Astrocyte of the cerebellum (primary cell): Measurements from ENCODE around the gene WNT6.

Experiments used
- DNase-seq: peaks from one replicate; pipeline ENCODE4 v3.0.0-alpha.2; 2011; ENCODE audit warnings: low read depth
- H3K4me3 ChIP-seq: 2 replicates; pipeline ENCODE4 v1.5.1; 2011; ENCODE audit warnings: mild to moderate bottlenecking, low read depth, low read length, moderate library complexity
- in situ Hi-C: cut with HindIII; loops from 2 replicates; pipeline ENCODE4 v1.10.0; 2017; ENCODE audit warnings: low sequenced_read_pairs
- TF ChIP-seq, protein P1 (sequence below): IDR thresholded peaks from 2 replicates; pipeline ENCODE4 v1.5.1; 2012; ENCODE audit warnings: low read length, low read depth, moderate library complexity, mild to moderate bottlenecking; ENCODE audit errors: missing control alignments

Gene WNT6

DNA sequence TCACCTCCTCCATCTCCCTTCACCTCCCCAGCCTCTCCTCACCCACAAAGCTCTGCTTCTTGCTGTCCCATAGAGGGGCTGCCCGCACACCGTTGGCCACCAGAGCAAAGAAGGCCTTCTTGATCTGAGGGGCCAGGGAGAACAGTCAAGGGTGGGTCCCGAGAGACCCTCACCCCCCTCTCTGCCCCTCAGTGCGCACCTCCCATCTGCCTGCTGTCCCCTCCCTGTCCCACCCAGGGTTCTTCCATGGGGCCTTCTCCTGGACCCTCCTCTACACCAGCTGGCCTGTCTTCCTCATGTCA, 31.2 kb upstream of the WNT6 start:
- TF ChIP-seq, protein P1, sequence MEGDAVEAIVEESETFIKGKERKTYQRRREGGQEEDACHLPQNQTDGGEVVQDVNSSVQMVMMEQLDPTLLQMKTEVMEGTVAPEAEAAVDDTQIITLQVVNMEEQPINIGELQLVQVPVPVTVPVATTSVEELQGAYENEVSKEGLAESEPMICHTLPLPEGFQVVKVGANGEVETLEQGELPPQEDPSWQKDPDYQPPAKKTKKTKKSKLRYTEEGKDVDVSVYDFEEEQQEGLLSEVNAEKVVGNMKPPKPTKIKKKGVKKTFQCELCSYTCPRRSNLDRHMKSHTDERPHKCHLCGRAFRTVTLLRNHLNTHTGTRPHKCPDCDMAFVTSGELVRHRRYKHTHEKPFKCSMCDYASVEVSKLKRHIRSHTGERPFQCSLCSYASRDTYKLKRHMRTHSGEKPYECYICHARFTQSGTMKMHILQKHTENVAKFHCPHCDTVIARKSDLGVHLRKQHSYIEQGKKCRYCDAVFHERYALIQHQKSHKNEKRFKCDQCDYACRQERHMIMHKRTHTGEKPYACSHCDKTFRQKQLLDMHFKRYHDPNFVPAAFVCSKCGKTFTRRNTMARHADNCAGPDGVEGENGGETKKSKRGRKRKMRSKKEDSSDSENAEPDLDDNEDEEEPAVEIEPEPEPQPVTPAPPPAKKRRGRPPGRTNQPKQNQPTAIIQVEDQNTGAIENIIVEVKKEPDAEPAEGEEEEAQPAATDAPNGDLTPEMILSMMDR: no peak
- no peak overlapping the region for H3K4me3 ChIP-seq
- no peak for DNase-seq
- in situ Hi-C loops: no loop called here

DNA sequence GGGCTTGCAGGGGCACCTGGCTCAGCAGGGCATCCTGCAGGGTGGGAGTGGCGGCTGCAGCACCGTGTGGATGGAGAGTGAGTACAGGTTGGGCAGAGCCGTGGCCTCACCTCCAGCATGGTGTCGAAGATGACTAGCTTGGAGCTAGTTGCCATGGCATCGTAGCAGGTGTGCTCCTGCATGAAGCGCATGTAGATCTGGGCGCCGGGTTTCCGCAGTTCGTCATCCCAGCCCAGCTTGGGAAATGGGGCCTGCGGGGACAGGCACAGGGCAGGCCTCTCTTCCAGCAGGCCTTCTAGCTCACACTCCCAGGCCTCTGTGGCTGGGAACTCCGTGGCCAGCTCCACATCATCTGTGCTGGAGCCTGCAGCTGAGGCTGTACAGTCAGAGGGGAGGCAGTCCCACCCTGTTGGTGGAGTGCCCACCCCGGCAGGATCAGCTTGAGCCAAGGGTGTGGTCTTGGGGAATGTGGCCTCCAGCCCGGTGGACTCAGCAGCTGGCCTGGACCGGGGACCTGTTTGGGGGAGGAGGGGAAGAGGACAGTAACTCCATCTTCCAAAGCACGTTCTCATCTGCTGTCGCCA, 29.6 kb upstream of the WNT6 start:
- H3K4me3 ChIP-seq: no peak overlapping the region
- no peak for DNase-seq
- in situ Hi-C loops: no loop called here
- TF ChIP-seq, protein P1: no peak

DNA sequence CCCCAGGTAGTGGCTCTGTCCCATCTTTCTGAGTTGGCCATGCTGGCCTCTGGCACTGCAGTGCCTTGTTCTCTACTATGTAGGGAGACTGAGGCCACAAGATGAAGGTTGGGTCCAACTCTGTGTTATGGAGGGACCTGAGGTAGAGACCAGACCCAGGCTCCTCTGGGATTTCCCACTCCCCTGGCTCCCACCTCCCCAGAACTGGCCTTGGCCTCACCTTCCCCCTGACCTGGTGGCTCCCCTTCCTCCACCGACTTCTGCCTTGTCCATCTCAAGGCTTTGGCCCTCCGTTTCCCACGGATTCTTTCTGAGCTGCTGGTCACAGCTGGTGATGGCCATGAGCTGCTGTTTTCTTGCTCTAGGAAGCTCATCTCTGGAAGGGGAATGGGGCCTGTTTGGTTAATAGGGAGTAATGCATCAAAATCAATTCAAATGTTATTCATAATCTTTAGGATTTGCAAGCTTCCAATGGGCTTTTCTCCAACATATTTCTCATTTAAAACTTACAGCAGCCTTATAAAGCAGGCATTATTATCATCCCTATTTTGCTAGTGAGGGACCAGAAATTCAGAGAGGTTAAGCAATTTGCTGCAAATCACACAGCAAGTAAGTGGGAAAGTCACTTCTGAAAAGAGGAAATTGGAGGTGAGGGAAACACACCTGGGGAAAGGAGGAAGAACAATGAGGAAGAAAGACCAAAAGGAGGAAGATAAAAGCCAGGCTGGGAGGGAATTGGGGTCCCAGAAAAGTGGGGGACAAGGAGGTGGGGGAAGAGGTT, 28.9 kb upstream of the WNT6 start:
- TF ChIP-seq, protein P1: no peak
- no peak overlapping the region for H3K4me3 ChIP-seq
- in situ Hi-C loops: no loop called here
- DNase-seq: no peak

DNA sequence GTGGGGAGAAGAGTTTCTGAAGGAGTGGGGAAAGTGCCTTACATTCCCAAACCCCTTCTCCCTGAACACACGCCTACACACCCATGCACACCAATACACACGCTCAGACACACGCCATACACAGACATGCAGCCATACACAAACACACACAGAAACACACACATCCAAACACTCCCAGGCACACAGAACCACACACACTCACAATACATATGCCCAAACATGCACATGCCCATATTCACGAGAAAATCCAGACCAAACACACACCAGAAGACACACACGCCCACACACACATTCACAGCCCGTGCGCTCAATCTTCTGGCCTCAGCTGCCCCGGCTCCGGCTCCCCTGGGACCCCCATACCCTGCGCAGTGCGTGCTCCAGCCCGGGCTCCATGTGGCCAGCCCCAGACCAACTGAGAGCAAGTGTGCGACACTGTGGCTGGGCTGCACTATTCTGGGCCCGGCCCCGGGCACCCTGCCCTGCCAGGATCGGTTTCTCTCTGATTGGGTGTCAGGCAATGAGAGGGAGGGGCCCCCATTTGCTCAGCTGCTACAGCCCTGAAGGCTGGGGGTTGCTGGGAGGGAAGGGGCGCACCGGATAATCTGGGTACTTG, 28.1 kb upstream of the WNT6 start, which contains the start of gene PRKAG3:
Gene PRKAG3, minus strand, starts transcription at position 426 of the 613 bp plus-strand sequence.
- TF ChIP-seq, protein P1: no peak
- DNase-seq: no peak
- in situ Hi-C loops: no loop called here
- no peak within 1 kb of the TSS for H3K4me3 ChIP-seq

DNA sequence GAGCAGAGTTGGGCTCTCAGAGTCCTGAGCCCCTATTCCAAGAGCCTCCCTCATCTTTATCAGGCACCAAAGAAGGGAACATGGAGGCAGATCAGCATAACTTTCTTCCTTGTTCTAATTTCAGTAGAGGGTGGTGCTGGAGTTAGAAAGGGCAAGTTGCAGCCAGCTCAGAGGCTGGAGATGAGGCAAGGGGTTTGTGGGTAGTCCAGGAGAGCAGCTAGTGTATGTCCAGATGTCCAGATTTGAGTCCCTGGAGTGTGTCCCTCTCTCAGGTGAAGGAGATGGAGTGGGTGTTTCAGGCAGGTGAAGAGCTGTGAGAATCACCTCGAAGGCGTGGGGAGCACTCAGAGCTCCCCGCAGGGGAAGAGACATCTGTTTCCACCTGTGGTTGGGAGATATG, 27.5 kb upstream of the WNT6 start:
- in situ Hi-C loops: no loop called here
- H3K4me3 ChIP-seq: no peak overlapping the region
- DNase-seq: no peak
- TF ChIP-seq, protein P1: no peak

DNA sequence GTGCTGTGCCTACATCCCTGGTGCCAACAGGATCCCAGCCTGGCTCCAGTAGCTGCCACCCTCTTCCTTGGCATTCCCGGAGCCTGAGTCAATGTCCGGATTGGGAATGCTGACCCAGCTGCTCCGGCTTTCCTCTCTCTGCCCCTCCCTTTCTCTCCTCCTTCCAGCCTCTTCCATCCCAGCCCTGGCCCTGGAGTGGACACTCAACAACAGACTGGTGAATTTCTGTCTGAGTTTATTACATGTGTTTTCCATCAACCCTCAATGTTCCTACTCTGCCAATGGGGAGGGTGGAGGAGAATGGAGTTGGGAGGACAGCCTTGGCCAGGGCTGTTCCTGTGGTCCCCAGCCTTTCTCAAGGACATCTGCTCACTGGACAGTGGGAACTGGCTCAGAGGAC, 27.1 kb upstream of the WNT6 start:
- in situ Hi-C loops: no loop called here
- DNase-seq: no peak
- no peak overlapping the region for H3K4me3 ChIP-seq
- TF ChIP-seq, protein P1: no peak
